DND-41 (cell line): Measurements from ENCODE around the gene ATP11B.

Source experiments
- CTCF ChIP-seq: IDR thresholded peaks from 2 replicates; pipeline ENCODE4 v1.5.1; 2012; ENCODE audit warnings: borderline replicate concordance, low read length, moderate library complexity, mild to moderate bottlenecking; ENCODE audit not compliant: poor library complexity, severe bottlenecking; ENCODE audit errors: extremely low read depth
- EZH2 ChIP-seq: IDR thresholded peaks from 3 replicates; pipeline ENCODE4 v1.6.1; 2012; ENCODE audit warnings: borderline replicate concordance, low read depth, mild to moderate bottlenecking, moderate library complexity, low read length, inconsistent platforms; ENCODE audit not compliant: severe bottlenecking

GRCh38 chr3:182824957-182825356, 31.7 kb downstream of the ATP11B start:
- TF ChIP-seq CTCF: no peak
- TF ChIP-seq EZH2: no peak
